Measurements from ENCODE around the gene TRIML1. TPM values are rescaled to one million over a fixed set of nuclear protein-coding genes. Genes with fewer than 3 reads are reported as not detected.
"Not testable (repeated sequence)": the region's sequence is repeated elsewhere in the genome, so short reads cannot be mapped to it uniquely, and the experiment has no call there.

TRIML1 gene
- total and polyA plus RNA-seq, 10 of the 15 experiments (the other 5 are each of a cell fraction or from before 2014, with no cell fraction given) = not detected

- TF ChIP-seq PBX3 (IDR thresholded peaks at IDR 0.05; ENCODE audit: insufficient replicate concordance, low read depth, low read length) = no peak
- no peak for TF ChIP-seq NRF1 (conservative IDR thresholded peaks at IDR 0.05; ENCODE audit: low read depth, low read length)
Measured at GRCh38 chr4:188154668-188155405, 15.6 kb downstream of the TRIML1 start (continued).

DNA sequence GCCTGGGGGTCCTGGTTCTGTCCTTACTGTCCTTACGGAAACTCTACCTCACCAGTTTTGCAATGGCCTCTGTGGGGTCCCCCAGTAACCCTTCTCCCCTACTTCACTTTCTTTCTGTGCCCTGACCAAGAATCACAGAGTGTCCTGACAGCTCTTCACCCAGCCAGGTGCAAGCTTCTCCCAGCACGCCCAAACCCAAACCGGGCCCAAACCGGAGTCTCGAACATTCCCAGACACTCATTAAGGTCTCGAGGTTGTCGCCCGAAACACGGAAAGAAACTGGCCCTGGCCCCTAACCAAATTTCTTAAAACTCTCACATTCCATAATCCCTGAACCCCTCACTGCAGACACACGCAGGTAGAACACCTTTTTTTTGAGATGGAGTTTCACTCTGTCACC is 19.1 kb downstream of the TRIML1 start:
- no peak overlapping the region for H3K4me3 ChIP-seq
- POLR2A ChIA-PET = no interaction called here
- SMC1A ChIA-PET (ENCODE audit: uncharacterized antibody, unreplicated experiment) = no interaction called here
- H3K4me2 ChIP-seq (ENCODE audit: control insufficient read depth, insufficient read depth) = no peak overlapping the region
- H3K9ac ChIP-seq (ENCODE audit: control insufficient read depth, insufficient read depth, low read length) = no peak overlapping the region
- intact Hi-C loops (cut with micrococcal nuclease; ENCODE audit: unreplicated experiment) = no loop called here
- ATAC-seq (no peak), DNase-seq (ENCODE audit: low read depth, low spot score) (no peak), FAIRE-seq (no peak)
- no peak overlapping the region for H2AFZ ChIP-seq (ENCODE audit: control insufficient read depth, low read depth, low read length)
- no TSS peak for BruUV-seq (replicated peaks)
- no peaks in the 10 kb centered on the region for H3K36me3 ChIP-seq (ENCODE audit: control insufficient read depth in 2 of 2, insufficient read depth in 2 of 2, low read length in 1 of 2)
- TF ChIP-seq, protein P1, sequence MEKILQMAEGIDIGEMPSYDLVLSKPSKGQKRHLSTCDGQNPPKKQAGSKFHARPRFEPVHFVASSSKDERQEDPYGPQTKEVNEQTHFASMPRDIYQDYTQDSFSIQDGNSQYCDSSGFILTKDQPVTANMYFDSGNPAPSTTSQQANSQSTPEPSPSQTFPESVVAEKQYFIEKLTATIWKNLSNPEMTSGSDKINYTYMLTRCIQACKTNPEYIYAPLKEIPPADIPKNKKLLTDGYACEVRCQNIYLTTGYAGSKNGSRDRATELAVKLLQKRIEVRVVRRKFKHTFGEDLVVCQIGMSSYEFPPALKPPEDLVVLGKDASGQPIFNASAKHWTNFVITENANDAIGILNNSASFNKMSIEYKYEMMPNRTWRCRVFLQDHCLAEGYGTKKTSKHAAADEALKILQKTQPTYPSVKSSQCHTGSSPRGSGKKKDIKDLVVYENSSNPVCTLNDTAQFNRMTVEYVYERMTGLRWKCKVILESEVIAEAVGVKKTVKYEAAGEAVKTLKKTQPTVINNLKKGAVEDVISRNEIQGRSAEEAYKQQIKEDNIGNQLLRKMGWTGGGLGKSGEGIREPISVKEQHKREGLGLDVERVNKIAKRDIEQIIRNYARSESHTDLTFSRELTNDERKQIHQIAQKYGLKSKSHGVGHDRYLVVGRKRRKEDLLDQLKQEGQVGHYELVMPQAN (conservative IDR thresholded peaks at IDR 0.05) = no peak
- TF ChIP-seq PML (IDR thresholded peaks at IDR 0.05; ENCODE audit: low read length) = no peak
- H4K20me1 ChIP-seq (ENCODE audit: control insufficient read depth, insufficient read depth) = no peaks in the 10 kb centered on the region
- CTCF ChIA-PET = no interaction called here
- 52% methylated on average over 10 of the region's 10 CpGs for WGBS (ENCODE audit: insufficient coverage, insufficient replicate concordance, low lambda C conversion rate, missing lambda C conversion rate)
- H3K27me3 ChIP-seq (replicated peaks in 1 of 2; ENCODE audit: control insufficient read depth in 2 of 2, insufficient read depth in 2 of 2, low read length in 1 of 2) = no peaks in the 10 kb centered on the region
- no peak overlapping the region for H3K27ac ChIP-seq (ENCODE audit: control insufficient read depth, insufficient read depth)
- H3K79me2 ChIP-seq (ENCODE audit: control insufficient read depth, insufficient read depth, low read length) = no peaks in the 10 kb centered on the region
- H3K9me3 ChIP-seq (replicated peaks; ENCODE audit: control insufficient read depth, insufficient read depth, low read length) = no peaks in the 10 kb centered on the region; the same call in 2 of the 3 replicates
- RAD21 ChIA-PET (ENCODE audit: unreplicated experiment) = no interaction called here
- in situ Hi-C loops (cut with MboI) = no loop called here
- H3K4me1 ChIP-seq (ENCODE audit: control insufficient read depth, insufficient read depth, low read length) = no peaks in the 10 kb centered on the region

DNA sequence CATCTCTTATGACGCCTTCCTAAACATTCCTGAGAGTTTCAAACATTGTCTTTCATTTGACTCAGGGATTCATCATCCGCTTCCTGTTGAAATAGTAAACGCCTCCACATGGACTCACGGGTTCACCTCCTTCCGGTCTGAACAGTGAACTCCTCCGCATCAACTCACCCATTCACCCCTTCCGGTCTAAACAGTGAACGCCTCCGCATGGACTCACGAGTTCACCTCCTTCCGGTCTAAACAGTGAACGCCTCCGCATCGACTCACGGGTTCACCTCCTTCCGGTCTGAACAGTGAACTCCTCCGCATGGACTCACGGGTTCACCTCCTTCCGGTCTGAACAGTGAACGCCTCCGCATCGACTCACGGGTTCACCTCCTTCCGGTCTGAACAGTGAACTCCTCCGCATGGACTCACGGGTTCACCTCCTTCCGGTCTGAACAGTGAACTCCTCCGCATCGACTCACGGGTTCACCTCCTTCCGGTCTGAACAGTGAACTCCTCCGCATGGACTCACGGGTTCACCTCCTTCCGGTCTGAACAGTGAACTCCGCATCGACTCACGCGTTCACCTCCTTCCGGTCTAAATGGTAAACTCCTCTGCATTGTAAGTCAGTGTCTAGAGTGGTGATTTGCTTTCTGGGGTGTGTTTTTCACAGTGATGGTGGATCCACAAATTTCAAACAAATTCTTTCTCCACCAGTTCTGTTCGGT is 20.4 kb downstream of the TRIML1 start:
- H2AFZ ChIP-seq (ENCODE audit: control insufficient read depth, low read depth, low read length); H3K27ac ChIP-seq (ENCODE audit: control insufficient read depth, insufficient read depth); BruUV-seq (replicated peaks); H3K4me3 ChIP-seq; RAD21 ChIA-PET (ENCODE audit: unreplicated experiment); in situ Hi-C loops (cut with MboI); H3K4me1 ChIP-seq (ENCODE audit: control insufficient read depth, insufficient read depth, low read length); H3K27me3 ChIP-seq (replicated peaks in 1 of 2; ENCODE audit: control insufficient read depth in 2 of 2, insufficient read depth in 2 of 2, low read length in 1 of 2); H3K9me3 ChIP-seq (replicated peaks; ENCODE audit: control insufficient read depth, insufficient read depth, low read length); CTCF ChIA-PET; ATAC-seq; intact Hi-C loops (cut with micrococcal nuclease; ENCODE audit: unreplicated experiment); H3K79me2 ChIP-seq (ENCODE audit: control insufficient read depth, insufficient read depth, low read length); H3K4me2 ChIP-seq (ENCODE audit: control insufficient read depth, insufficient read depth); POLR2A ChIA-PET; H4K20me1 ChIP-seq (ENCODE audit: control insufficient read depth, insufficient read depth); H3K36me3 ChIP-seq (ENCODE audit: control insufficient read depth in 2 of 2, insufficient read depth in 2 of 2, low read length in 1 of 2); H3K9ac ChIP-seq (ENCODE audit: control insufficient read depth, insufficient read depth, low read length); SMC1A ChIA-PET (ENCODE audit: uncharacterized antibody, unreplicated experiment); DNase-seq (ENCODE audit: low read depth, low spot score); FAIRE-seq: not testable (repeated sequence)
- WGBS (ENCODE audit: insufficient coverage, insufficient replicate concordance, low lambda C conversion rate, missing lambda C conversion rate) = 74% methylated on average over 40 of the region's 40 CpGs

Data from GM12878 (cell line).